Glutamatergic neuron (in vitro differentiated cells): ENCODE measurements around the gene FAM221B. TPM values are rescaled to one million over a fixed set of nuclear protein-coding genes. Genes with fewer than 3 reads are reported as not detected.

Experiments used
- DNase-seq: peaks from one replicate; pipeline ENCODE4 v3.0.0; 2022
- H3K27ac Mint-ChIP-seq: one replicate; pipeline ENCODE4 v1.8.0; 2020; ENCODE audit warnings: mild to moderate bottlenecking, mixed read lengths, inconsistent platforms; ENCODE audit not compliant: unreplicated experiment
- H3K27me3 Mint-ChIP-seq: one replicate; pipeline ENCODE4 v1.8.0; 2020; ENCODE audit warnings: mild to moderate bottlenecking, moderate library complexity, mixed read lengths, inconsistent platforms; ENCODE audit not compliant: unreplicated experiment
- H3K36me3 Mint-ChIP-seq: one replicate; pipeline ENCODE4 v1.8.0; 2020; ENCODE audit warnings: mild to moderate bottlenecking, mixed read lengths, inconsistent platforms; ENCODE audit not compliant: unreplicated experiment
- H3K4me1 Mint-ChIP-seq: one replicate; pipeline ENCODE4 v1.8.0; 2020; ENCODE audit warnings: mild to moderate bottlenecking, low read depth, mixed read lengths, inconsistent platforms; ENCODE audit not compliant: unreplicated experiment
- H3K4me3 Mint-ChIP-seq: one replicate; pipeline ENCODE4 v1.8.0; 2020; ENCODE audit warnings: mild to moderate bottlenecking, mixed read lengths, inconsistent platforms; ENCODE audit not compliant: unreplicated experiment
- H3K9me3 Mint-ChIP-seq: one replicate; pipeline ENCODE4 v1.8.0; 2020; ENCODE audit warnings: mild to moderate bottlenecking, moderate library complexity, mixed read lengths, inconsistent platforms; ENCODE audit not compliant: unreplicated experiment
- CTCF ChIP-seq: fragments of 200-600 bp; sonication (generic); IDR thresholded peaks from one replicate; pipeline ENCODE4 v1.5.0; 2021; ENCODE audit not compliant: partially characterized antibody, unreplicated experiment
- total RNA-seq: library from RNA; stranded (reverse); fragmentation: NEBNext Ultra II Directional; extraction: Animal tissue kit (Norgen Biotek cat#: 25700); gene quantifications from one replicate; pipeline ENCODE4 v1.2.1, GENCODE V29; 2021; ENCODE audit not compliant: unreplicated experiment

FAM221B gene
- total RNA-seq, 1 donor from 2014 or later, result not detected

GRCh38 chr9:35836595-35836994 is 8.1 kb upstream of the FAM221B start:
- Mint-ChIP-seq H3K4me3 (no peak overlapping the region), H3K36me3 (peaks cover 16% of the 10 kb centered on the region), H3K9me3 (peaks cover 12% of the 10 kb centered on the region), H3K27ac (no peak overlapping the region), H3K27me3 (peaks cover 13% of the 10 kb centered on the region), H3K4me1 (peaks cover 19% of the 10 kb centered on the region)
- no peak for DNase-seq
- no peak for TF ChIP-seq CTCF

GRCh38 chr9:35835766-35836165 is 7.2 kb upstream of the FAM221B start:
- Mint-ChIP-seq H3K27me3 (peaks cover 13% of the 10 kb centered on the region), H3K27ac (no peak overlapping the region), H3K4me1 (peaks cover 22% of the 10 kb centered on the region), H3K9me3 (peaks cover 12% of the 10 kb centered on the region), H3K4me3 (no peak overlapping the region), H3K36me3 (peaks cover 16% of the 10 kb centered on the region)
- no peak for TF ChIP-seq CTCF
- DNase-seq, result no peak

- no peak for DNase-seq
Measured at GRCh38 chr9:35835216-35835632, 6.7 kb upstream of the FAM221B start.

GRCh38 chr9:35834260-35835215 is 6.0 kb upstream of the FAM221B start:
- peaks cover 9% of the 10 kb centered on the region for H3K9me3 Mint-ChIP-seq
- TF ChIP-seq CTCF, result no peak
- no peak for DNase-seq
- H3K4me1 Mint-ChIP-seq, result peaks cover 33% of the 10 kb centered on the region
- peaks cover 16% of the 10 kb centered on the region for H3K36me3 Mint-ChIP-seq
- H3K4me3 Mint-ChIP-seq, result peak overlapping the region; percentile 39
- no peak overlapping the region for H3K27ac Mint-ChIP-seq
- H3K27me3 Mint-ChIP-seq, result peaks cover 10% of the 10 kb centered on the region

More at GRCh38 chr9:35835216-35835632, 6.7 kb upstream of the FAM221B start:
- no peak overlapping the region for H3K4me3 Mint-ChIP-seq
- H3K4me1 Mint-ChIP-seq, result peaks cover 26% of the 10 kb centered on the region
- peaks cover 16% of the 10 kb centered on the region for H3K36me3 Mint-ChIP-seq
- peaks cover 13% of the 10 kb centered on the region for H3K9me3 Mint-ChIP-seq
- no peak overlapping the region for H3K27ac Mint-ChIP-seq
- TF ChIP-seq CTCF, result no peak
- peaks cover 13% of the 10 kb centered on the region for H3K27me3 Mint-ChIP-seq

GRCh38 chr9:35832814-35833213 is 4.3 kb upstream of the FAM221B start:
- no peak overlapping the region for H3K27ac Mint-ChIP-seq
- H3K36me3 Mint-ChIP-seq, result peaks cover 11% of the 10 kb centered on the region
- no peak for TF ChIP-seq CTCF

More at GRCh38 chr9:35832814-35833213, 4.3 kb upstream of the FAM221B start:
- Mint-ChIP-seq H3K27me3 (peaks cover 10% of the 10 kb centered on the region), H3K4me3 (no peak overlapping the region), H3K9me3 (peaks cover 13% of the 10 kb centered on the region), H3K4me1 (peaks cover 39% of the 10 kb centered on the region)
- DNase-seq, result no peak
